ENCODE results near the gene NCBP3. TPM values are rescaled to one million over a fixed set of nuclear protein-coding genes. Genes with fewer than 3 reads are reported as not detected.
A peak's percentile ranks its signal among the peaks of the same experiment; 100 is the strongest.

NCBP3 gene
- total RNA-seq, 1 experiment from 2014 or later, result 17.0 TPM

DNA sequence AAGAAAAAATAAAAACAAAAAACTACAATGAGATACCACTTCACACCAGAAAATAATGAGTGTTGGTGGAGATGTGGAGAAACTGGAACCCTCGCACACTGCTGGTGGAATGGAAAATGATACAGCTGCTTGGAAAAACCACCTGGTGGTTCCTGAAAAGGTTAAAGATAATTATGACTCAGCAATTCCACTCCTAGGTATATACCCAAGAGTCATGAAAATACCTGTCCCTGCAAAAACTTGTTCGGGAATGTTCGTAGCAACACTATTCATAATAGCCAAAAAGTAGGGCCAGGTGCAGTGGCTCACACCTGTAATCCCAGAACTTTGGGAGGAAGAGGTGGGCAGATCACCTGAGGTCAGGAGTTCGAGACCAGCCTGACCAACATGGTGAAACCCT lies 36.9 kb downstream of the NCBP3 start:
- no peaks in the 10 kb centered on the region for H3K9me3 ChIP-seq (ENCODE audit: low read length)

DNA sequence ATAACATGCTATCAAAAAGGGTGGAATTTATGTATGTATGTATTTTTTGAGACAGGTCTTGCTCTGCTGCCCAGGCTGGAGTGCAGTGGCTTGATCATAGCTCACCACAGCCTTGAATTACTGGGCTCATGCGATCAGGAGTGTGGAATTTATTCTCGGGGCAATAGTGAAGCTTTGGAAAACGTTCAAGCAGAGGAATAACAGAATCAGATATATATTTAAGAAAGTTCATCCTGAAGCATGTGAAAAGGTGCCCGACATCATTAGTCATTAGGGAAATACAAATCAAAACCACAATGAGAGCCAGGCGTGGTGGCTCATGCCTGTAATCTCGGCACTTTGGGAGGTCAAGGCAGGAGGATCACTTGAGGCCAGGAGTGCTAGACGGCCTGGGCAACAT lies 37.3 kb downstream of the NCBP3 start:
- H4K20me1 ChIP-seq (ENCODE audit: insufficient read depth, low read depth, low read length), result no peaks in the 10 kb centered on the region
- H2AFZ ChIP-seq (ENCODE audit: low read length), result no peak overlapping the region
- no peaks in the 10 kb centered on the region for H3K9me3 ChIP-seq (ENCODE audit: low read length)
- H3K4me2 ChIP-seq (ENCODE audit: low read depth, low read length, poor library complexity, severe bottlenecking), result no peak overlapping the region
- no peak for DNase-seq
- H3K9ac ChIP-seq (ENCODE audit: low read length), result no peak overlapping the region
- H3K79me2 ChIP-seq (ENCODE audit: low read length), result no peaks in the 10 kb centered on the region
- peaks cover 23% of the 10 kb centered on the region for H3K4me1 ChIP-seq (ENCODE audit: low read length)
- no peak overlapping the region for H3K27ac ChIP-seq (ENCODE audit: low read length)
- H3K36me3 ChIP-seq (ENCODE audit: insufficient read depth, low read length), result 0 out of 2 replicates have a peak, but pooled peaks cover 8% of the 10 kb centered on the region
- H3K27me3 ChIP-seq (ENCODE audit: low read length), result no peaks in the 10 kb centered on the region
- no peak overlapping the region for H3K4me3 ChIP-seq (ENCODE audit: low read length)
- no peaks in the 10 kb centered on the region for H3K9me2 ChIP-seq (replicated peaks; ENCODE audit: insufficient read depth, low read length)

More for the DNA sequence above, 36.9 kb downstream of the NCBP3 start:
- Histone ChIP-seq H3K4me1 (ENCODE audit: low read length) (peaks cover 20% of the 10 kb centered on the region), H3K27me3 (ENCODE audit: low read length) (no peaks in the 10 kb centered on the region), H3K4me2 (ENCODE audit: low read depth, low read length, poor library complexity, severe bottlenecking) (no peak overlapping the region), H3K79me2 (ENCODE audit: low read length) (no peaks in the 10 kb centered on the region), H3K9ac (ENCODE audit: low read length) (no peak overlapping the region), H3K36me3 (ENCODE audit: insufficient read depth, low read length) (0 out of 2 replicates have a peak, but pooled peaks cover 8% of the 10 kb centered on the region), H3K27ac (ENCODE audit: low read length) (no peak overlapping the region), H3K9me2 (replicated peaks; ENCODE audit: insufficient read depth, low read length) (no peaks in the 10 kb centered on the region), H2AFZ (ENCODE audit: low read length) (no peak overlapping the region), H3K4me3 (ENCODE audit: low read length) (no peak overlapping the region), H4K20me1 (ENCODE audit: insufficient read depth, low read depth, low read length) (no peaks in the 10 kb centered on the region)
- DNase-seq, result no peak

DNA sequence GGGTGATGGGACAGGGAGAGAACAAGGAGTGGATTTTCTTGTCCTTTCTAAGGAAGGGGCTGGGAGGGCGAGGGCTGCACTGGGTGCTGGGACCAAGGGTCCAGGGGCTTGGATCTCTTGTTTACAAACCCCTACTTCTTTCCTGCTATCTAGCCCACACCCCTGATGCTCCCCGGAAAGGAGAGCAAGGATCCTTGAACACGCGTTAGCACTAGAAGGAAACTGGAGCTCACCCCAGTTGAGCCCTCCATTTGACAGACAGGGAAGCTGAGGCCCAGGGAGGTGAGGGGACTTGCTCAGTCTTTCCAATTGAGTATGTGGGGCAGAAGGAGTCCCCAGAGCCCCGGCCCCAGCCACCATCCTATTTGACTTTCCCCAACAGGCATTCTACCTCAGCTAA lies 40.5 kb downstream of the NCBP3 start:
- H3K9me3 ChIP-seq (ENCODE audit: low read length), result no peaks in the 10 kb centered on the region
- H3K27me3 ChIP-seq (ENCODE audit: low read length), result no peaks in the 10 kb centered on the region
- H4K20me1 ChIP-seq (ENCODE audit: insufficient read depth, low read depth, low read length), result no peaks in the 10 kb centered on the region
- H2AFZ ChIP-seq (ENCODE audit: low read length), result no peak overlapping the region
- no peak overlapping the region for H3K27ac ChIP-seq (ENCODE audit: low read length)
- H3K4me2 ChIP-seq (ENCODE audit: low read depth, low read length, poor library complexity, severe bottlenecking), result no peak overlapping the region
- H3K36me3 ChIP-seq (ENCODE audit: insufficient read depth, low read length), result 0 out of 2 replicates have a peak, but pooled peaks cover 4% of the 10 kb centered on the region
- no peaks in the 10 kb centered on the region for H3K9me2 ChIP-seq (replicated peaks; ENCODE audit: insufficient read depth, low read length)
- no peaks in the 10 kb centered on the region for H3K79me2 ChIP-seq (ENCODE audit: low read length)
- no peak overlapping the region for H3K9ac ChIP-seq (ENCODE audit: low read length)
- H3K4me1 ChIP-seq (ENCODE audit: low read length), result peaks cover 19% of the 10 kb centered on the region
- H3K4me3 ChIP-seq (ENCODE audit: low read length), result no peak overlapping the region
- DNase-seq, result no peak

DNA sequence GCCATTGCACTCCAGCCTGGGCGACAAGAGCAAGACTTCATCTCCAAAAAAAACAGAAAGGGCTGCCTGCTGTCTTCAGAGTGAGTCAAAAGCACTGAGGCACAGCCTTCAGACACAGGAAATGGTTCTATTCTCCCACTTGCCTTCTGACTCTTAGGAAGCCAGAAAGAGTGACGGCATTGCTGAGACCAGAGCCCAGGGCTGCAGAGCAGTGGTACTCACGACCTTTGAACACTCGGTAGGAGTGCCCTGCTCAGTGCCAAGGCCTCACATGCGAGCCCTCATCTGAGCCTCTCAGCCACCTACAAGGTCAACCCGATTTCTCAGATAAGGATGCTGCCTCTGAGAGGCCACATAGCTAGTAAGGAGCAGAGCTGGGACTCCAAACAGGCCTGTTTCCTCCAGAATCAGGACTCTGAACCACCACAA lies 41.5 kb downstream of the NCBP3 start:
- H4K20me1 ChIP-seq (ENCODE audit: insufficient read depth, low read depth, low read length), result no peaks in the 10 kb centered on the region
- H3K36me3 ChIP-seq (ENCODE audit: insufficient read depth, low read length), result no peaks in the 10 kb centered on the region
- no peaks in the 10 kb centered on the region for H3K9me2 ChIP-seq (replicated peaks; ENCODE audit: insufficient read depth, low read length)
- H3K27ac ChIP-seq (ENCODE audit: low read length), result no peak overlapping the region
- peaks cover 10% of the 10 kb centered on the region for H3K4me1 ChIP-seq (ENCODE audit: low read length)
- no peak overlapping the region for H2AFZ ChIP-seq (ENCODE audit: low read length)
- H3K4me2 ChIP-seq (ENCODE audit: low read depth, low read length, poor library complexity, severe bottlenecking), result no peak overlapping the region
- H3K27me3 ChIP-seq (ENCODE audit: low read length), result no peaks in the 10 kb centered on the region
- peak overlapping the region; percentile 38 for H3K9ac ChIP-seq (ENCODE audit: low read length)
- no peak overlapping the region for H3K4me3 ChIP-seq (ENCODE audit: low read length)
- H3K79me2 ChIP-seq (ENCODE audit: low read length), result no peaks in the 10 kb centered on the region
- H3K9me3 ChIP-seq (ENCODE audit: low read length), result no peaks in the 10 kb centered on the region
- DNase-seq, result no peak

DNA sequence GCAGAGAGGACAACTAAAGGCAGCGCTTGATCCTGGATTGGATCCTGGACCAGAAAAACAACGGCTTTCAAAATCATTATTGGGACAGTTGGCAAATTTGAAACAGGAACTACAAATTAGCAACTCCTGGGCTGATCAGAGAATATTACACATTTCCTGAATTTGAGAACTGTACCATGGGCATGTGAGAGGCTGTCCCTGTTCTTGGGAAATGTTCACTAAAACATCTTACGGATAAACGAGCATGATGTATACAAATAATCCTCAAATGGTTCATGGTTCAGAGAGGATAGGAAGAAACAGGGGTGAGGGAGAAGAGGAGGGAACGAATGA lies 42.8 kb downstream of the NCBP3 start:
- no peaks in the 10 kb centered on the region for H3K79me2 ChIP-seq (ENCODE audit: low read length)
- no peak overlapping the region for H3K4me2 ChIP-seq (ENCODE audit: low read depth, low read length, poor library complexity, severe bottlenecking)
- no peaks in the 10 kb centered on the region for H3K9me3 ChIP-seq (ENCODE audit: low read length)
- peaks cover 10% of the 10 kb centered on the region for H3K4me1 ChIP-seq (ENCODE audit: low read length)
- H3K27ac ChIP-seq (ENCODE audit: low read length), result no peak overlapping the region
- no peak for DNase-seq
- no peak overlapping the region for H3K9ac ChIP-seq (ENCODE audit: low read length)
- no peaks in the 10 kb centered on the region for H4K20me1 ChIP-seq (ENCODE audit: insufficient read depth, low read depth, low read length)
- no peaks in the 10 kb centered on the region for H3K36me3 ChIP-seq (ENCODE audit: insufficient read depth, low read length)
- H3K9me2 ChIP-seq (replicated peaks; ENCODE audit: insufficient read depth, low read length), result no peaks in the 10 kb centered on the region
- H3K4me3 ChIP-seq (ENCODE audit: low read length), result no peak overlapping the region
- H2AFZ ChIP-seq (ENCODE audit: low read length), result no peak overlapping the region
- H3K27me3 ChIP-seq (ENCODE audit: low read length), result no peaks in the 10 kb centered on the region

DNA sequence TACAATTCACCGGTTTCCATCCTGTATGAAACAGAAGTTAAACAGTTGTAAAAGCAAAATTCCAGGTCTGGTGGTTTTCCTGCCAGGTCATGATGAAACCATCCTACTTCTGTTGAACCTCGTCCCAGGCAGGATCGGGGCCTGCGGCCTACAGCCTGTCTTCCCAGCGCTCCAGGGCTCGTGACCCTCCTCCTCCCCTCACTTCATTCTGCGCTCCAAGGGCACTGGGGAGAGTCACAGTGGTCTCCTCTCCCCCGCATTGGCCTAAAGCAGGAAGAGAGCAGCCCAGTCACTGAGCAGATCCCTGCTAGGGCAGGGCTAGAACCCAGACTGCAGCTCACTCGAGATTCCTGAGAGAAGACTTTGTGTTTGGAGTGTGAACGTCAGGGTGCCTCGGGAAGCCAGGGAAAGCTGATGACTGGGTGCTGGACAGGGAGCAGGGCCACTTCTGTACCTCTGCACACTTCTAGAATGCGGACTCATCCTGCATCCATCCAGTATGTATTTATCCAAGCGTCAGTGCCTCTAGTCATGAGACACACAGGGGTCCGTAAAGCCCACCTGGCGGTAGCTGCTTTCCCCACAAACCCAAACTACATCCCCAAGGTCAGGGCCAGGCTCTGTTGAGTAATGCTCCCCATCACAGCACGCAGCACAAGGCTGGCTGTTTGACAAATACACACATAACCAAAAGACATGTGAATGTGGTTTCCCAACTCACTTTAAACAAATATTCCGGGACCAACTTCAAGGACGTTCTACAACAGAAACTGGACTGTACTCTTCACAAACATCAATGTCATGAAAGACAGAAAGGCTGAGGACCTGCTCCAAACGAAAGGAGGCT lies 43.4 kb downstream of the NCBP3 start:
- no peaks in the 10 kb centered on the region for H3K36me3 ChIP-seq (ENCODE audit: insufficient read depth, low read length)
- H3K27ac ChIP-seq (ENCODE audit: low read length), result no peak overlapping the region
- H3K79me2 ChIP-seq (ENCODE audit: low read length), result no peaks in the 10 kb centered on the region
- no peaks in the 10 kb centered on the region for H3K27me3 ChIP-seq (ENCODE audit: low read length)
- no peak overlapping the region for H3K4me3 ChIP-seq (ENCODE audit: low read length)
- no peaks in the 10 kb centered on the region for H3K9me3 ChIP-seq (ENCODE audit: low read length)
- H4K20me1 ChIP-seq (ENCODE audit: insufficient read depth, low read depth, low read length), result no peaks in the 10 kb centered on the region
- no peak overlapping the region for H3K9ac ChIP-seq (ENCODE audit: low read length)
- peaks cover 10% of the 10 kb centered on the region for H3K4me1 ChIP-seq (ENCODE audit: low read length)
- H2AFZ ChIP-seq (ENCODE audit: low read length), result no peak overlapping the region
- H3K4me2 ChIP-seq (ENCODE audit: low read depth, low read length, poor library complexity, severe bottlenecking), result no peak overlapping the region
- no peak for DNase-seq
- no peaks in the 10 kb centered on the region for H3K9me2 ChIP-seq (replicated peaks; ENCODE audit: insufficient read depth, low read length)

DNA sequence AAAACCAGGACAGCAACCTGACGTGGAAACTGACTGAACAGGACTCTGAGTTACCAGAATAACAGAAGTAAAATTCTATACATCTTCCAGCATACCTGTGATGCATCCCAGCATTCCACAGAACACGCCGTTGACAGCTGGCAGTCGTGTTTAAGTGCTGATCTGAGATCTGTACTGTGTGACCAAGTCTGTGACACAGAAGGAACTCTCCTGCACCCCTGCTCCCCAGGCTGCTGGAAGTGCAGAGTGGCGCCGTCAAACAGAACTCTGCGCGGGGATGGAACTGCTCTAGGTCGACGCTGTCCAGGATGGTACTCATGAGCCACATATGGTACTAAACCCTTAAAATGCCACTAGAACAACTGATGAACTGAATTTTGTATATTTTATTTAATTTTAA lies 44.3 kb downstream of the NCBP3 start:
- Histone ChIP-seq H3K9me2 (replicated peaks; ENCODE audit: insufficient read depth, low read length) (no peaks in the 10 kb centered on the region), H3K4me3 (ENCODE audit: low read length) (no peak overlapping the region), H3K27me3 (ENCODE audit: low read length) (no peaks in the 10 kb centered on the region), H3K4me2 (ENCODE audit: low read depth, low read length, poor library complexity, severe bottlenecking) (no peak overlapping the region), H3K4me1 (ENCODE audit: low read length) (peaks cover 10% of the 10 kb centered on the region), H3K27ac (ENCODE audit: low read length) (no peak overlapping the region), H3K9me3 (ENCODE audit: low read length) (no peaks in the 10 kb centered on the region), H3K36me3 (ENCODE audit: insufficient read depth, low read length) (no peaks in the 10 kb centered on the region), H4K20me1 (ENCODE audit: insufficient read depth, low read depth, low read length) (no peaks in the 10 kb centered on the region), H3K79me2 (ENCODE audit: low read length) (no peaks in the 10 kb centered on the region), H2AFZ (ENCODE audit: low read length) (no peak overlapping the region), H3K9ac (ENCODE audit: low read length) (no peak overlapping the region)
- no peak for DNase-seq

DNA sequence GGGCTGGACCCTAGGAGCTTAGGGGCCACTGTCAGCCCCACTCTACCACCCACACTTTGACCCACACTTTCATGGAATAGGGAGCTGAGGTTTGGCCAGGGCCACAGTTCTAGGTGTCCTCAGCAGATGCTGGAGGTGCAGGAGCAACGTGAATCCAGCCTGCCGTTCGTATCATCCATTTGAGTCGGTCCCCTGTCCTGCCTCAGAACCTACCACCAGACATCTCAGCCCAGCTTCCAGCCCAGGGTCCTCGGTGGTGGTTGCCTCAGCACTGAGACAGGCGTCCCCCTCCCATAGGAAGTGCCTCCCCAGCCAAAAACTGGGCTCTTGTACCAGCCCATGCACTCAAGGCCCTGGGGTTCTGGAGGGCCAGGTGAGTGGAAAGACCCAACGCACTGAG lies 44.7 kb downstream of the NCBP3 start:
- Histone ChIP-seq H3K9me2 (replicated peaks; ENCODE audit: insufficient read depth, low read length) (no peaks in the 10 kb centered on the region), H3K4me2 (ENCODE audit: low read depth, low read length, poor library complexity, severe bottlenecking) (no peak overlapping the region), H3K27ac (ENCODE audit: low read length) (no peak overlapping the region), H3K9me3 (ENCODE audit: low read length) (no peaks in the 10 kb centered on the region), H3K4me1 (ENCODE audit: low read length) (peaks cover 10% of the 10 kb centered on the region), H3K27me3 (ENCODE audit: low read length) (no peaks in the 10 kb centered on the region), H2AFZ (ENCODE audit: low read length) (no peak overlapping the region), H3K36me3 (ENCODE audit: insufficient read depth, low read length) (no peaks in the 10 kb centered on the region), H4K20me1 (ENCODE audit: insufficient read depth, low read depth, low read length) (no peaks in the 10 kb centered on the region), H3K79me2 (ENCODE audit: low read length) (no peaks in the 10 kb centered on the region), H3K9ac (ENCODE audit: low read length) (no peak overlapping the region), H3K4me3 (ENCODE audit: low read length) (no peak overlapping the region)
- DNase-seq, result no peak

Data from Karpas-422 (cell line).